Immature natural killer cell (primary cell): ENCODE data around the gene PRR29. TPM values are rescaled to one million over a fixed set of nuclear protein-coding genes. Genes with fewer than 3 reads are reported as not detected.
A peak's percentile ranks its signal among the peaks of the same experiment; 100 is the strongest.

ENCODE experiments used
- DNase-seq, 3 donors: peaks; one replicate each; pipeline ENCODE4 v3.0.0; 2022; ENCODE audit warnings: mixed read lengths in 1 of 3
- H3K27ac Mint-ChIP-seq, 6 donors: one replicate each; pipeline ENCODE4 v1.8.0; 2020; ENCODE audit warnings: mixed read lengths in 6 of 6, mild to moderate bottlenecking in 5 of 6, inconsistent platforms in 4 of 6, moderate library complexity in 3 of 6
- H3K27me3 Mint-ChIP-seq, 3 donors: one replicate each; pipeline ENCODE4 v1.8.0; 2020 to 2021; ENCODE audit warnings: low read depth in 3 of 3, mild to moderate bottlenecking in 3 of 3, mixed read lengths in 3 of 3, moderate library complexity in 3 of 3, inconsistent platforms in 1 of 3
- H3K36me3 Mint-ChIP-seq, 3 donors: one replicate each; pipeline ENCODE4 v1.8.0; 2020; ENCODE audit warnings: mixed read lengths in 3 of 3, inconsistent platforms in 2 of 3, mild to moderate bottlenecking in 2 of 3
- H3K4me1 Mint-ChIP-seq, 2 donors: one replicate each; pipeline ENCODE4 v1.8.0; 2020; ENCODE audit warnings: inconsistent platforms in 2 of 2, mild to moderate bottlenecking in 2 of 2, mixed read lengths in 2 of 2, moderate library complexity in 1 of 2
- H3K4me3 Mint-ChIP-seq, 5 donors: one replicate each; pipeline ENCODE4 v1.8.0; 2020; ENCODE audit warnings: mild to moderate bottlenecking in 5 of 5, mixed read lengths in 5 of 5, inconsistent platforms in 3 of 5, moderate library complexity in 3 of 5
- H3K9me3 Mint-ChIP-seq, 6 donors: one replicate each; pipeline ENCODE4 v1.8.0; 2020; ENCODE audit warnings: mild to moderate bottlenecking in 6 of 6, mixed read lengths in 6 of 6, inconsistent platforms in 4 of 6, moderate library complexity in 3 of 6
- polyA plus RNA-seq, 3 donors: library from polyadenylated mRNA; unstranded; fragments of 300-500 nt; fragmentation: Illumina TruSeq; gene quantifications; one replicate each; pipeline ENCODE4 v1.2.3, GENCODE V29; 2021

The PRR29 gene
- polyA plus RNA-seq: 1 to 10 TPM; 5.0 to 6.8 (median 5.5) TPM

GRCh38 chr17:63998050-63998720, at the start of gene PRR29:
TSS of gene PRR29 (plus strand) at chr17:63998351. CDS start at chr17:63998365, 14 bp downstream.
- H3K27ac Mint-ChIP-seq: peak within 1 kb of the TSS; percentile 48 to 87 (median 84)
- peaks cover 3 to 8% (median 3%) of the 10 kb centered on the region in 3 donors for H3K27me3 Mint-ChIP-seq
- peak; percentile 79 to 82 (median 80) for DNase-seq
- no peaks in the 10 kb centered on the region for H3K36me3 Mint-ChIP-seq
- no peaks in the 10 kb centered on the region for H3K9me3 Mint-ChIP-seq
- H3K4me3 Mint-ChIP-seq: peak within 1 kb of the TSS; percentile 84 to 91 (median 89)
- peaks cover 52 to 55% of the 10 kb centered on the region in 2 donors for H3K4me1 Mint-ChIP-seq

- H3K27me3 Mint-ChIP-seq: peaks cover 0 to 7% (median 6%) of the 10 kb centered on the region in 3 donors
- no peak overlapping the region for H3K4me3 Mint-ChIP-seq
- no peaks in the 10 kb centered on the region for H3K9me3 Mint-ChIP-seq
- no peaks in the 10 kb centered on the region for H3K36me3 Mint-ChIP-seq
- no peak for DNase-seq
- peaks cover 13 to 25% of the 10 kb centered on the region in 2 donors for H3K4me1 Mint-ChIP-seq
- no peak overlapping the region for H3K27ac Mint-ChIP-seq
Observed at GRCh38 chr17:63948521-63948920, 49.6 kb upstream of the PRR29 start.

- Mint-ChIP-seq H3K27ac (no peak overlapping the region), H3K4me3 (no peak overlapping the region), H3K27me3 (peaks cover 0 to 7% (median 6%) of the 10 kb centered on the region in 3 donors), H3K9me3 (no peaks in the 10 kb centered on the region), H3K36me3 (no peaks in the 10 kb centered on the region), H3K4me1 (peaks cover 24 to 36% of the 10 kb centered on the region in 2 donors)
- no peak for DNase-seq
Observed at GRCh38 chr17:63949576-63950250, 48.4 kb upstream of the PRR29 start.

GRCh38 chr17:63950940-63951907, 46.9 kb upstream of the PRR29 start:
- H3K9me3 Mint-ChIP-seq: no peaks in the 10 kb centered on the region
- H3K27ac Mint-ChIP-seq: peak overlapping the region in 1 of 6 donors; percentile 27
- peaks cover 24 to 38% of the 10 kb centered on the region in 2 donors for H3K4me1 Mint-ChIP-seq
- H3K4me3 Mint-ChIP-seq: no peak overlapping the region
- DNase-seq: peak in 1 of 3 donors; percentile 9
- H3K36me3 Mint-ChIP-seq: no peaks in the 10 kb centered on the region
- H3K27me3 Mint-ChIP-seq: peaks cover 0 to 7% (median 6%) of the 10 kb centered on the region in 3 donors

- Mint-ChIP-seq H3K4me1 (peaks cover 18 to 30% of the 10 kb centered on the region in 2 donors), H3K36me3 (no peaks in the 10 kb centered on the region), H3K27ac (peak overlapping the region; percentile 29 to 93 (median 82)), H3K27me3 (peaks cover 0 to 4% (median 0%) of the 10 kb centered on the region in 3 donors), H3K4me3 (peak overlapping the region; percentile 31 to 70 (median 54)), H3K9me3 (no peaks in the 10 kb centered on the region)
- DNase-seq: peak; percentile 61 to 65 (median 63)
Observed at GRCh38 chr17:63954402-63955063, 43.6 kb upstream of the PRR29 start.

GRCh38 chr17:63955232-63955631, 42.9 kb upstream of the PRR29 start:
- H3K4me3 Mint-ChIP-seq: no peak overlapping the region
- DNase-seq: no peak
- peak overlapping the region in 1 of 6 donors; percentile 65 for H3K27ac Mint-ChIP-seq
- H3K4me1 Mint-ChIP-seq: peaks cover 18 to 30% of the 10 kb centered on the region in 2 donors
- H3K9me3 Mint-ChIP-seq: no peaks in the 10 kb centered on the region
- H3K36me3 Mint-ChIP-seq: no peaks in the 10 kb centered on the region
- peaks cover 0 to 4% (median 0%) of the 10 kb centered on the region in 3 donors for H3K27me3 Mint-ChIP-seq

GRCh38 chr17:63955791-63956190, 42.4 kb upstream of the PRR29 start:
- peak overlapping the region in 1 of 5 donors; percentile 16 for H3K4me3 Mint-ChIP-seq
- H3K9me3 Mint-ChIP-seq: no peaks in the 10 kb centered on the region
- H3K27ac Mint-ChIP-seq: peak overlapping the region in 5 of 6 donors; percentile 26 to 69 (median 51)
- DNase-seq: no peak
- H3K36me3 Mint-ChIP-seq: no peaks in the 10 kb centered on the region
- peaks cover 18 to 30% of the 10 kb centered on the region in 2 donors for H3K4me1 Mint-ChIP-seq
- H3K27me3 Mint-ChIP-seq: peaks cover 0 to 4% (median 3%) of the 10 kb centered on the region in 3 donors

- Mint-ChIP-seq H3K36me3 (no peaks in the 10 kb centered on the region), H3K4me1 (peaks cover 20 to 30% of the 10 kb centered on the region in 2 donors)
- no peak for DNase-seq
Observed at GRCh38 chr17:63956296-63956920, 41.7 kb upstream of the PRR29 start.

GRCh38 chr17:63960006-63960405, 38.1 kb upstream of the PRR29 start:
- H3K27ac Mint-ChIP-seq: peak overlapping the region in 1 of 6 donors; percentile 7
- no peak overlapping the region for H3K4me3 Mint-ChIP-seq
- peaks cover 0 to 3% (median 0%) of the 10 kb centered on the region in 3 donors for H3K27me3 Mint-ChIP-seq
- no peaks in the 10 kb centered on the region for H3K36me3 Mint-ChIP-seq
- no peaks in the 10 kb centered on the region for H3K9me3 Mint-ChIP-seq
- DNase-seq: no peak
- H3K4me1 Mint-ChIP-seq: peaks cover 9 to 18% of the 10 kb centered on the region in 2 donors

More at GRCh38 chr17:63956296-63956920, 41.7 kb upstream of the PRR29 start:
- no peak overlapping the region for H3K4me3 Mint-ChIP-seq
- H3K27me3 Mint-ChIP-seq: peaks cover 0 to 4% (median 3%) of the 10 kb centered on the region in 3 donors
- H3K9me3 Mint-ChIP-seq: no peaks in the 10 kb centered on the region
- peak overlapping the region in 1 of 6 donors; percentile 1 for H3K27ac Mint-ChIP-seq

GRCh38 chr17:63960430-63960829, 37.7 kb upstream of the PRR29 start:
- H3K9me3 Mint-ChIP-seq: no peaks in the 10 kb centered on the region

GRCh38 chr17:63961355-63962212, 36.6 kb upstream of the PRR29 start:
- H3K27ac Mint-ChIP-seq: peak overlapping the region in 2 of 6 donors; percentile 35 to 53
- peak; percentile 13 to 41 (median 16) for DNase-seq
- peaks cover 0 to 3% (median 0%) of the 10 kb centered on the region in 3 donors for H3K27me3 Mint-ChIP-seq
- H3K4me3 Mint-ChIP-seq: peak overlapping the region in 2 of 5 donors; percentile 23 to 55
- H3K4me1 Mint-ChIP-seq: peaks cover 9 to 11% of the 10 kb centered on the region in 2 donors
- H3K9me3 Mint-ChIP-seq: no peaks in the 10 kb centered on the region
- H3K36me3 Mint-ChIP-seq: no peaks in the 10 kb centered on the region

More at GRCh38 chr17:63960430-63960829, 37.7 kb upstream of the PRR29 start:
- H3K27me3 Mint-ChIP-seq: peaks cover 0 to 3% (median 0%) of the 10 kb centered on the region in 3 donors
- no peak overlapping the region for H3K4me3 Mint-ChIP-seq
- H3K36me3 Mint-ChIP-seq: no peaks in the 10 kb centered on the region
- H3K4me1 Mint-ChIP-seq: peaks cover 7 to 13% of the 10 kb centered on the region in 2 donors
- no peak for DNase-seq
- no peak overlapping the region for H3K27ac Mint-ChIP-seq
